CD4-positive, alpha-beta T cell (primary cell): ENCODE data around the gene EGFLAM. TPM values are rescaled to one million over a fixed set of nuclear protein-coding genes. Genes with fewer than 3 reads are reported as not detected.

Experiments
- ATAC-seq: fragments of 200-7000 bp; cut with Tn5 transposase; one replicate; pipeline ENCODE4 v1.10.0; 2022; ENCODE audit warnings: mild to moderate bottlenecking; ENCODE audit not compliant: poor library complexity
- CTCF ChIA-PET: fragments of 350-600 bp; sonication (Branson Sonifier 250); formaldehyde crosslinking; loops from one replicate; lab custom pipeline; 2021; ENCODE audit warnings: antibody characterized with exemption, inconsistent platforms; lab: Charles Lee
- POLR2A ChIA-PET: fragments of 350-600 bp; sonication (Branson Sonifier 250); formaldehyde crosslinking; loops from one replicate; lab custom pipeline; 2021; ENCODE audit warnings: antibody characterized with exemption, inconsistent platforms; lab: Charles Lee
- DNase-seq, 14 experiments: peaks; one replicate each; pipeline ENCODE4 v3.0.0-alpha.2; 2013 to 2020; ENCODE audit warnings: mixed read lengths in 2 of 14
- H3K27ac ChIP-seq, 2 donors: one replicate each; pipeline versions ENCODE4 v1.5.1 to v1.7.0; 2013; ENCODE audit warnings: low read length in 2 of 2, low read depth in 1 of 2, mild to moderate bottlenecking in 1 of 2
- H3K27me3 ChIP-seq, 2 experiments: 1 replicate in 1 of 2; 2 replicates in 1 of 2; pipeline versions ENCODE4 v1.6.1 to v1.7.0; 2013; ENCODE audit warnings: low read length in 2 of 2, control low read depth in 1 of 2, mild to moderate bottlenecking in 1 of 2, moderate library complexity in 1 of 2; ENCODE audit not compliant: insufficient read depth in 2 of 2, control insufficient read depth in 1 of 2
- H3K36me3 ChIP-seq: one replicate; pipeline ENCODE4 v1.6.1; 2013; ENCODE audit warnings: low read length, control low read depth; ENCODE audit not compliant: insufficient read depth
- H3K4me1 ChIP-seq: one replicate; pipeline ENCODE4 v1.6.1; 2013; ENCODE audit warnings: low read length, control low read depth; ENCODE audit not compliant: insufficient read depth
- H3K4me3 ChIP-seq: one replicate; pipeline ENCODE4 v1.5.1; 2013; ENCODE audit warnings: mild to moderate bottlenecking, low read length, moderate library complexity
- H3K9me3 ChIP-seq, 2 experiments: 1 replicate in 1 of 2; 2 replicates in 1 of 2; pipeline versions ENCODE4 v1.6.1 to v1.7.0; 2013; ENCODE audit warnings: low read length in 2 of 2, mild to moderate bottlenecking in 2 of 2, control low read depth in 1 of 2, moderate library complexity in 1 of 2; ENCODE audit not compliant: control insufficient read depth in 1 of 2, insufficient read depth in 1 of 2
- H3K27ac Mint-ChIP-seq: one replicate; pipeline ENCODE4 v1.8.0; 2020; ENCODE audit warnings: mixed read lengths
- H3K27me3 Mint-ChIP-seq: one replicate; pipeline ENCODE4 v1.8.0; 2021; ENCODE audit warnings: mixed read lengths
- H3K36me3 Mint-ChIP-seq: one replicate; pipeline ENCODE4 v1.8.0; 2021; ENCODE audit warnings: low read depth, mixed read lengths
- H3K4me1 Mint-ChIP-seq: one replicate; pipeline ENCODE4 v1.8.0; 2021; ENCODE audit warnings: low read depth, mixed read lengths
- H3K4me3 Mint-ChIP-seq: one replicate; pipeline ENCODE4 v1.8.0; 2020; ENCODE audit warnings: mild to moderate bottlenecking, mixed read lengths
- H3K9me3 Mint-ChIP-seq: one replicate; pipeline ENCODE4 v1.8.0; 2020; ENCODE audit warnings: mixed read lengths
- CTCF ChIP-seq: fragments of 200-600 bp; IDR thresholded peaks from one replicate; pipeline ENCODE4 v1.8.0; 2022; ENCODE audit warnings: antibody characterized with exemption, mild to moderate bottlenecking
- intact Hi-C, 2 experiments: fragments of 100-400 bp; cut with DNase I in 1 of 2; cut with micrococcal nuclease in 1 of 2; formaldehyde crosslinking; loops; one replicate each; pipeline versions ENCODE4 v1.15.1 to v1.9.0; 2023 to 2025; cut with DNase I, micrococcal nuclease
- total RNA-seq, 174 experiments: library from RNA in 2 of 174; stranded (reverse) in 2 of 174; gene quantifications; one replicate each; pipeline ENCODE4 v1.2.3 and lab custom pipeline; 2021 to 2026

Gene EGFLAM
- total RNA-seq, 2 experiments from 2014 or later = not detected

- intact Hi-C loops = no loop called here
- CTCF ChIA-PET = interaction anchor here (2.2 kb wide), 1 partner anchor 25 kb away, joined by 7 read pairs; no protein-coding TSS in a partner anchor
- Mint-ChIP-seq H3K9me3 (no peaks in the 10 kb centered on the region), H3K27me3 (peaks cover 41% of the 10 kb centered on the region), H3K27ac (no peak overlapping the region), H3K4me3 (no peak overlapping the region), H3K4me1 (no peaks in the 10 kb centered on the region), H3K36me3 (no peaks in the 10 kb centered on the region)
- Histone ChIP-seq H3K36me3 (no peaks in the 10 kb centered on the region), H3K27me3 (peaks cover 22 to 36% of the 10 kb centered on the region in 2 experiments), H3K4me3 (no peak overlapping the region), H3K4me1 (no peaks in the 10 kb centered on the region), H3K9me3 (peaks cover 0 to 11% of the 10 kb centered on the region in 2 experiments), H3K27ac (no peak overlapping the region)
- no peak for TF ChIP-seq CTCF
- ATAC-seq = no peak
- POLR2A ChIA-PET = no interaction called here
- no peak for DNase-seq
Measured at GRCh38 chr5:38466424-38467189, 208.2 kb downstream of the EGFLAM start.

GRCh38 chr5:38467353-38468040 is 209.1 kb downstream of the EGFLAM start:
- ATAC-seq = no peak
- Histone ChIP-seq H3K36me3 (no peaks in the 10 kb centered on the region), H3K9me3 (peaks cover 0 to 11% of the 10 kb centered on the region in 2 experiments), H3K27me3 (peaks cover 22 to 31% of the 10 kb centered on the region in 2 experiments), H3K27ac (no peak overlapping the region), H3K4me3 (no peak overlapping the region), H3K4me1 (no peaks in the 10 kb centered on the region)
- no peak for DNase-seq
- no peak overlapping the region for H3K27ac Mint-ChIP-seq
- H3K9me3 Mint-ChIP-seq = no peaks in the 10 kb centered on the region
- no peak overlapping the region for H3K4me3 Mint-ChIP-seq
- H3K4me1 Mint-ChIP-seq = no peaks in the 10 kb centered on the region
- intact Hi-C loops = no loop called here
- ChIA-PET POLR2A (no interaction called here), CTCF (interaction anchor here (1.0 to 1.5 kb wide), 2 partner anchors 15 to 26 kb away, joined by 3 to 5 read pairs; no protein-coding TSS in a partner anchor)
- no peaks in the 10 kb centered on the region for H3K36me3 Mint-ChIP-seq
- peaks cover 45% of the 10 kb centered on the region for H3K27me3 Mint-ChIP-seq
- TF ChIP-seq CTCF = no peak

- Mint-ChIP-seq H3K4me1 (no peaks in the 10 kb centered on the region), H3K36me3 (no peaks in the 10 kb centered on the region), H3K27me3 (peaks cover 46% of the 10 kb centered on the region), H3K9me3 (no peaks in the 10 kb centered on the region), H3K27ac (no peak overlapping the region), H3K4me3 (no peak overlapping the region)
- ATAC-seq (no peak), DNase-seq (no peak)
- H3K27ac ChIP-seq = no peak overlapping the region
- H3K4me1 ChIP-seq = no peaks in the 10 kb centered on the region
- peaks cover 24 to 27% of the 10 kb centered on the region in 2 experiments for H3K27me3 ChIP-seq
- intact Hi-C loops = no loop called here
- H3K4me3 ChIP-seq = no peak overlapping the region
- H3K36me3 ChIP-seq = no peaks in the 10 kb centered on the region
- CTCF ChIA-PET = interaction anchor here (1.0 to 1.5 kb wide), 2 partner anchors 15 to 26 kb away, joined by 3 to 5 read pairs; no protein-coding TSS in a partner anchor
- TF ChIP-seq CTCF = no peak
- POLR2A ChIA-PET = no interaction called here
- H3K9me3 ChIP-seq = peaks cover 0 to 11% of the 10 kb centered on the region in 2 experiments
Measured at GRCh38 chr5:38468202-38468673, 209.9 kb downstream of the EGFLAM start.
